ENCODE measurements around the gene ARHGEF1.

GRCh38 chr19:41860419-41861115, 22.4 kb upstream of the ARHGEF1 start:
- TF ChIP-seq CTCF (IDR thresholded peaks at IDR 0.05) (no peak), ZFX (IDR thresholded peaks at IDR 0.05; ENCODE audit: borderline replicate concordance) (no peak)
